ENCODE measurements around the gene TMOD2. TPM values are rescaled to one million over a fixed set of nuclear protein-coding genes. Genes with fewer than 3 reads are reported as not detected.

The TMOD2 gene
- total and polyA plus RNA-seq, 2 experiments from 2014 or later: 3.0 to 5.9 TPM

GRCh38 chr15:51838270-51838669 is 86.9 kb downstream of the TMOD2 start:
- no peaks in the 10 kb centered on the region for H3K36me3 ChIP-seq (ENCODE audit: insufficient read depth)
- Mint-ChIP-seq H3K27ac (no peak overlapping the region), H3K27me3 (ENCODE audit: insufficient read depth, low read depth, poor library complexity) (peaks cover 2% of the 10 kb centered on the region), H3K9me3 (no peaks in the 10 kb centered on the region), H3K36me3 (ENCODE audit: low read depth) (no peaks in the 10 kb centered on the region), H3K4me3 (no peak overlapping the region), H3K4me1 (peaks cover 60% of the 10 kb centered on the region)
- H3K79me2 ChIP-seq (replicated peaks; ENCODE audit: insufficient read depth): peaks cover 96% of the 10 kb centered on the region
- H3K9me2 ChIP-seq (ENCODE audit: insufficient read depth): no peaks in the 10 kb centered on the region
- H3K27ac ChIP-seq (ENCODE audit: low read depth): no peak overlapping the region
- H3K4me1 ChIP-seq (ENCODE audit: insufficient read depth): peaks cover 50% of the 10 kb centered on the region
- peaks cover 39% of the 10 kb centered on the region for H4K20me1 ChIP-seq (replicated peaks; ENCODE audit: insufficient read depth)
- no peak overlapping the region for H3K4me3 ChIP-seq
- H3K27me3 ChIP-seq (ENCODE audit: insufficient read depth): no peaks in the 10 kb centered on the region
- no peak for TF ChIP-seq ZNF114 (CRISPR knock-in tag; IDR thresholded peaks at IDR 0.05)
- TF ChIP-seq REST (IDR thresholded peaks at IDR 0.05; ENCODE audit: unreplicated experiment): no peak
- TF ChIP-seq ZNF331 (CRISPR knock-in tag; IDR thresholded peaks at IDR 0.05; ENCODE audit: low read depth): no peak
- no peak for TF ChIP-seq NANOG (IDR thresholded peaks at IDR 0.05; ENCODE audit: borderline replicate concordance)
- no peak for TF ChIP-seq EZH2 (IDR thresholded peaks at IDR 0.05; ENCODE audit: low read depth, unreplicated experiment)
- no peak for TF ChIP-seq CTCF (conservative IDR thresholded peaks at IDR 0.05; ENCODE audit: low read depth in 2 of 2)
- no peak for TF ChIP-seq ZNF462 (CRISPR knock-in tag; IDR thresholded peaks at IDR 0.05)
- TF ChIP-seq STAT1 (IDR thresholded peaks at IDR 0.05; ENCODE audit: unreplicated experiment): no peak
- no peak for TF ChIP-seq EZH2phosphoT487 (IDR thresholded peaks at IDR 0.05; ENCODE audit: unreplicated experiment)
- no peak for TF ChIP-seq ETS1 (IDR thresholded peaks at IDR 0.05)
- TF ChIP-seq POLR2AphosphoS5 (IDR thresholded peaks at IDR 0.05; ENCODE audit: low read depth): no peak
- DNase-seq (ENCODE audit: low spot score): no peak
- no peak overlapping the region for H3K4me2 ChIP-seq
- H2AFZ ChIP-seq: no peak overlapping the region
- no peaks in the 10 kb centered on the region for H3F3A ChIP-seq (replicated peaks; ENCODE audit: low read depth)
- peak; percentile 31; the same call in 2 of the 3 replicates for ATAC-seq
